Measurements from ENCODE around the gene CEP83. TPM values are rescaled to one million over a fixed set of nuclear protein-coding genes. Genes with fewer than 3 reads are reported as not detected.

Gene CEP83
- total and polyA plus RNA-seq, 2 donors (not counting 1 experiment from before 2014, with no cell fraction given) = 4.0 to 24.8 TPM

GRCh38 chr12:94416613-94417012, 43.1 kb downstream of the CEP83 start:
- peaks cover 0 to 10% of the 10 kb centered on the region in 2 donors for H3K4me1 ChIP-seq (ENCODE audit: control insufficient read depth in 2 of 2, insufficient read depth in 2 of 2, low read length in 2 of 2)
- TF ChIP-seq EZH2 (IDR thresholded peaks at IDR 0.05; ENCODE audit: borderline replicate concordance, insufficient read depth, low read depth, low read length, poor library complexity, severe bottlenecking) = no peak
- TF ChIP-seq CTCF (IDR thresholded peaks at IDR 0.05) = no peak
- Mint-ChIP-seq H3K9me3 (ENCODE audit: insufficient read depth) (peaks cover 12% of the 10 kb centered on the region), H3K27me3 (no peaks in the 10 kb centered on the region), H3K4me1 (peaks cover 7% of the 10 kb centered on the region), H3K27ac (no peak overlapping the region), H3K4me3 (no peak overlapping the region)
- H3K4me3 ChIP-seq (ENCODE audit: control extremely low read depth in 1 of 5, extremely low read depth in 1 of 5, insufficient read depth in 1 of 5, low read depth in 2 of 5, low read length in 4 of 5) = no peak overlapping the region
- H3K9ac ChIP-seq (ENCODE audit: low read length) = no peak overlapping the region
- no peaks in the 10 kb centered on the region for H4K20me1 ChIP-seq (ENCODE audit: control insufficient read depth, insufficient read depth, low read length, poor library complexity, severe bottlenecking)
- peaks cover 3 to 14% (median 12%) of the 10 kb centered on the region in 3 donors for H3K9me3 ChIP-seq (ENCODE audit: control extremely low read depth in 1 of 3, control insufficient read depth in 2 of 3, insufficient read depth in 1 of 3, low read length in 2 of 3)
- H3K4me2 ChIP-seq (replicated peaks; ENCODE audit: low read depth, low read length, poor library complexity, severe bottlenecking) = no peak overlapping the region
- POLR2A ChIA-PET = no interaction called here
- H3K36me3 ChIP-seq (replicated peaks in 1 of 2; ENCODE audit: control extremely low read depth in 1 of 2, control insufficient read depth in 1 of 2, extremely low read depth in 1 of 2, insufficient read depth in 2 of 2, low read length in 1 of 2) = no peaks in the 10 kb centered on the region
- DNase-seq (no peak), ATAC-seq (ENCODE audit: low read depth) (no peak)
- H2AFZ ChIP-seq (ENCODE audit: insufficient read depth, low read depth, low read length, poor library complexity, severe bottlenecking) = no peak overlapping the region
- CTCF ChIA-PET = interaction anchor here (1.0 to 1.2 kb wide), 2 partner anchors 282 to 314 kb away, joined by 3 to 4 read pairs; no protein-coding TSS in a partner anchor
- 100% methylated on average over 1 of the region's 2 CpGs for WGBS (ENCODE audit: insufficient coverage)
- peaks cover 5% of the 10 kb centered on the region for H3K79me2 ChIP-seq (ENCODE audit: control insufficient read depth, insufficient read depth, low read length)
- H3K27ac ChIP-seq (ENCODE audit: low read length in 2 of 2) = no peak overlapping the region
- no peaks in the 10 kb centered on the region for H3K27me3 ChIP-seq (replicated peaks in 1 of 4; ENCODE audit: control extremely low read depth in 1 of 4, control insufficient read depth in 3 of 4, insufficient read depth in 4 of 4, low read length in 3 of 4)
- intact Hi-C loops (cut with micrococcal nuclease) = no loop called here

- H3K9me3 ChIP-seq (ENCODE audit: control extremely low read depth in 1 of 3, control insufficient read depth in 2 of 3, insufficient read depth in 1 of 3, low read length in 2 of 3) = peaks cover 0 to 10% (median 0%) of the 10 kb centered on the region in 3 donors
- H4K20me1 ChIP-seq (ENCODE audit: control insufficient read depth, insufficient read depth, low read length, poor library complexity, severe bottlenecking) = no peaks in the 10 kb centered on the region
- ATAC-seq (ENCODE audit: low read depth) (no peak), DNase-seq (peak; percentile 15)
- H3K27me3 ChIP-seq (replicated peaks in 1 of 4; ENCODE audit: control extremely low read depth in 1 of 4, control insufficient read depth in 3 of 4, insufficient read depth in 4 of 4, low read length in 3 of 4) = no peaks in the 10 kb centered on the region
- no peak overlapping the region for H2AFZ ChIP-seq (ENCODE audit: insufficient read depth, low read depth, low read length, poor library complexity, severe bottlenecking)
- peak overlapping the region in 1 of 5 experiments; percentile 4 for H3K4me3 ChIP-seq (ENCODE audit: control extremely low read depth in 1 of 5, extremely low read depth in 1 of 5, insufficient read depth in 1 of 5, low read depth in 2 of 5, low read length in 4 of 5)
- TF ChIP-seq EZH2 (IDR thresholded peaks at IDR 0.05; ENCODE audit: borderline replicate concordance, insufficient read depth, low read depth, low read length, poor library complexity, severe bottlenecking) = no peak
- TF ChIP-seq CTCF (IDR thresholded peaks at IDR 0.05) = no peak
- H3K4me2 ChIP-seq (replicated peaks; ENCODE audit: low read depth, low read length, poor library complexity, severe bottlenecking) = peak overlapping the region; percentile 46
- no peaks in the 10 kb centered on the region for H3K27me3 Mint-ChIP-seq
- H3K27ac Mint-ChIP-seq = no peak overlapping the region
- peaks cover 0 to 10% of the 10 kb centered on the region in 2 donors for H3K4me1 ChIP-seq (ENCODE audit: control insufficient read depth in 2 of 2, insufficient read depth in 2 of 2, low read length in 2 of 2)
- H3K27ac ChIP-seq (ENCODE audit: low read length in 2 of 2) = no peak overlapping the region
- intact Hi-C loops (cut with micrococcal nuclease) = no loop called here
- H3K36me3 ChIP-seq (replicated peaks in 1 of 2; ENCODE audit: control extremely low read depth in 1 of 2, control insufficient read depth in 1 of 2, extremely low read depth in 1 of 2, insufficient read depth in 2 of 2, low read length in 1 of 2) = no peaks in the 10 kb centered on the region
- H3K79me2 ChIP-seq (ENCODE audit: control insufficient read depth, insufficient read depth, low read length) = peaks cover 5% of the 10 kb centered on the region
- peaks cover 10% of the 10 kb centered on the region for H3K9me3 Mint-ChIP-seq (ENCODE audit: insufficient read depth)
- CTCF ChIA-PET = no interaction called here
- peaks cover 7% of the 10 kb centered on the region for H3K4me1 Mint-ChIP-seq
- POLR2A ChIA-PET = no interaction called here
- H3K9ac ChIP-seq (ENCODE audit: low read length) = no peak overlapping the region
- peak overlapping the region; percentile 12 for H3K4me3 Mint-ChIP-seq
Measured at GRCh38 chr12:94415066-94415465, 44.6 kb downstream of the CEP83 start.
